Body of pancreas (tissue), 4 donors: ENCODE results near the gene ZDHHC13.

Experiments used
- POLR2A ChIP-seq, 3 donors: fragments of 450-650 bp; IDR thresholded peaks; one replicate each; pipeline ENCODE4 v1.6.1; 2016; ENCODE audit warnings: antibody characterized with exemption in 3 of 3, mild to moderate bottlenecking in 2 of 3
- TF ChIP-seq, protein P1 (sequence below), 7 experiments: fragments of 450-650 bp in 4 of 7; fragments of 200-600 bp in 3 of 7; sonication (generic) in 3 of 7; IDR thresholded peaks; one replicate each; pipeline ENCODE4 v1.5.1; 2016 to 2019; ENCODE audit warnings: antibody characterized with exemption in 7 of 7

DNA sequence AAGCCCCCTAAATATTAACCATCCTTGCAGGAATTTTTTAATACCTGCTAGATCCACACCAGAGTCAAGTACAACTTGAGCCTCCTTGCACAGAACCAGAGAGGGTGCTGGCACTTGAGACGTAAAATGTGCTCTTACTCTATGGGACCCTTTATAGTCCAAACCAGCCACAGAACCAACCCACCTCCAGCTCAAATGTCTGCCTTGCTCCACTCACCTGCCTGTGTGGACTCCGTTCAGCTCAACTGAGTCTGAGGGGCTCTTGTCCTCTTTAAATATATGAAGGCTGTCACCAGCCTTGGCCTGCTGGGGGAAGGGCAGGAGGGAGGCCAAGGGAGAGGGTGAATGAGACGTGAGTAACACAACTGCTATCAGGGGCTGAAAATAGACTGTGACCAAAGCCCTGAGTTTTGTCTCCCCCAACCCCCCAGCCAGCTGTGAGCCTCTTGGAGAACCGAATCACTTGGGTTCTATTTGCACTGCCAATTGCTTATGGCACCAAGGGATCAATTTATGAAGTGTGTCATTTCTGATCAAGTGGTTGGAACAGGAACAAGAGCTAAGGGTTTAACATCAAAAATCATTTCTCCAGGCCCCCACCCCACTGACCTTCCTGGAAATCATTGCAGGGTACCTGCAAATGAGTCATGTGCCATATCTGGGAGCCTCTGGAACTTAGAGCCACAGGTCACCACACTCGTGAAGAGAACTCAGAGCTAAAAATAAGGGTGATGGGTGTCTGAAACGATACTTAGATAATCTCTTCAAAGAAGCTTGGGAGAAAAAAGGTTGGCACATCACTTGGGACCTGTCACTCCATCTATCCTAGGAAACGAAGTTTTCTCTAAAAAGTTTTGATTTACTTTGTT is 85.0 kb downstream of the ZDHHC13 start, which contains the start of gene CSRP3:
- TF ChIP-seq POLR2A (IDR thresholded peaks at IDR 0.05) = no peak
- TF ChIP-seq, protein P1, sequence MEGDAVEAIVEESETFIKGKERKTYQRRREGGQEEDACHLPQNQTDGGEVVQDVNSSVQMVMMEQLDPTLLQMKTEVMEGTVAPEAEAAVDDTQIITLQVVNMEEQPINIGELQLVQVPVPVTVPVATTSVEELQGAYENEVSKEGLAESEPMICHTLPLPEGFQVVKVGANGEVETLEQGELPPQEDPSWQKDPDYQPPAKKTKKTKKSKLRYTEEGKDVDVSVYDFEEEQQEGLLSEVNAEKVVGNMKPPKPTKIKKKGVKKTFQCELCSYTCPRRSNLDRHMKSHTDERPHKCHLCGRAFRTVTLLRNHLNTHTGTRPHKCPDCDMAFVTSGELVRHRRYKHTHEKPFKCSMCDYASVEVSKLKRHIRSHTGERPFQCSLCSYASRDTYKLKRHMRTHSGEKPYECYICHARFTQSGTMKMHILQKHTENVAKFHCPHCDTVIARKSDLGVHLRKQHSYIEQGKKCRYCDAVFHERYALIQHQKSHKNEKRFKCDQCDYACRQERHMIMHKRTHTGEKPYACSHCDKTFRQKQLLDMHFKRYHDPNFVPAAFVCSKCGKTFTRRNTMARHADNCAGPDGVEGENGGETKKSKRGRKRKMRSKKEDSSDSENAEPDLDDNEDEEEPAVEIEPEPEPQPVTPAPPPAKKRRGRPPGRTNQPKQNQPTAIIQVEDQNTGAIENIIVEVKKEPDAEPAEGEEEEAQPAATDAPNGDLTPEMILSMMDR (IDR thresholded peaks at IDR 0.05) = no peak
